Panc1 (cell line): ENCODE results near the gene IRX4.

Experiments used
- POLR2AphosphoS5 ChIP-seq: IDR thresholded peaks from 2 replicates; pipeline ENCODE4 v1.6.1; 2012; ENCODE audit warnings: mild to moderate bottlenecking, low read depth, low read length, moderate library complexity
- SIN3A ChIP-seq: IDR thresholded peaks from 2 replicates; pipeline ENCODE4 v1.6.1; 2012; ENCODE audit warnings: low read depth, mild to moderate bottlenecking, low read length, moderate library complexity, borderline replicate concordance; ENCODE audit not compliant: insufficient read depth
- TCF7L2 ChIP-seq: IDR thresholded peaks from 2 replicates; pipeline ENCODE4 v1.6.1; 2011; ENCODE audit warnings: mild to moderate bottlenecking, low read depth, low read length, inconsistent platforms
- TF ChIP-seq, protein P1 (sequence below): fragments of 450-650 bp; IDR thresholded peaks from 2 replicates; pipeline ENCODE4 v1.5.1; 2017; ENCODE audit warnings: mild to moderate bottlenecking
- TF ChIP-seq, protein P2 (sequence below), 2 experiments: IDR thresholded peaks; 2 replicates each; pipeline ENCODE4 v1.6.1; 2011 to 2012; ENCODE audit warnings: low read depth in 2 of 2, control low read depth in 1 of 2, low read length in 1 of 2, mild to moderate bottlenecking in 1 of 2, moderate library complexity in 1 of 2; ENCODE audit not compliant: insufficient read depth in 1 of 2

GRCh38 chr5:1874348-1874747 is 8.4 kb downstream of the IRX4 start:
- TF ChIP-seq, protein P1, sequence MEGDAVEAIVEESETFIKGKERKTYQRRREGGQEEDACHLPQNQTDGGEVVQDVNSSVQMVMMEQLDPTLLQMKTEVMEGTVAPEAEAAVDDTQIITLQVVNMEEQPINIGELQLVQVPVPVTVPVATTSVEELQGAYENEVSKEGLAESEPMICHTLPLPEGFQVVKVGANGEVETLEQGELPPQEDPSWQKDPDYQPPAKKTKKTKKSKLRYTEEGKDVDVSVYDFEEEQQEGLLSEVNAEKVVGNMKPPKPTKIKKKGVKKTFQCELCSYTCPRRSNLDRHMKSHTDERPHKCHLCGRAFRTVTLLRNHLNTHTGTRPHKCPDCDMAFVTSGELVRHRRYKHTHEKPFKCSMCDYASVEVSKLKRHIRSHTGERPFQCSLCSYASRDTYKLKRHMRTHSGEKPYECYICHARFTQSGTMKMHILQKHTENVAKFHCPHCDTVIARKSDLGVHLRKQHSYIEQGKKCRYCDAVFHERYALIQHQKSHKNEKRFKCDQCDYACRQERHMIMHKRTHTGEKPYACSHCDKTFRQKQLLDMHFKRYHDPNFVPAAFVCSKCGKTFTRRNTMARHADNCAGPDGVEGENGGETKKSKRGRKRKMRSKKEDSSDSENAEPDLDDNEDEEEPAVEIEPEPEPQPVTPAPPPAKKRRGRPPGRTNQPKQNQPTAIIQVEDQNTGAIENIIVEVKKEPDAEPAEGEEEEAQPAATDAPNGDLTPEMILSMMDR: no peak
- TF ChIP-seq POLR2AphosphoS5 (no peak), TCF7L2 (no peak), SIN3A (no peak)
- TF ChIP-seq, protein P2, sequence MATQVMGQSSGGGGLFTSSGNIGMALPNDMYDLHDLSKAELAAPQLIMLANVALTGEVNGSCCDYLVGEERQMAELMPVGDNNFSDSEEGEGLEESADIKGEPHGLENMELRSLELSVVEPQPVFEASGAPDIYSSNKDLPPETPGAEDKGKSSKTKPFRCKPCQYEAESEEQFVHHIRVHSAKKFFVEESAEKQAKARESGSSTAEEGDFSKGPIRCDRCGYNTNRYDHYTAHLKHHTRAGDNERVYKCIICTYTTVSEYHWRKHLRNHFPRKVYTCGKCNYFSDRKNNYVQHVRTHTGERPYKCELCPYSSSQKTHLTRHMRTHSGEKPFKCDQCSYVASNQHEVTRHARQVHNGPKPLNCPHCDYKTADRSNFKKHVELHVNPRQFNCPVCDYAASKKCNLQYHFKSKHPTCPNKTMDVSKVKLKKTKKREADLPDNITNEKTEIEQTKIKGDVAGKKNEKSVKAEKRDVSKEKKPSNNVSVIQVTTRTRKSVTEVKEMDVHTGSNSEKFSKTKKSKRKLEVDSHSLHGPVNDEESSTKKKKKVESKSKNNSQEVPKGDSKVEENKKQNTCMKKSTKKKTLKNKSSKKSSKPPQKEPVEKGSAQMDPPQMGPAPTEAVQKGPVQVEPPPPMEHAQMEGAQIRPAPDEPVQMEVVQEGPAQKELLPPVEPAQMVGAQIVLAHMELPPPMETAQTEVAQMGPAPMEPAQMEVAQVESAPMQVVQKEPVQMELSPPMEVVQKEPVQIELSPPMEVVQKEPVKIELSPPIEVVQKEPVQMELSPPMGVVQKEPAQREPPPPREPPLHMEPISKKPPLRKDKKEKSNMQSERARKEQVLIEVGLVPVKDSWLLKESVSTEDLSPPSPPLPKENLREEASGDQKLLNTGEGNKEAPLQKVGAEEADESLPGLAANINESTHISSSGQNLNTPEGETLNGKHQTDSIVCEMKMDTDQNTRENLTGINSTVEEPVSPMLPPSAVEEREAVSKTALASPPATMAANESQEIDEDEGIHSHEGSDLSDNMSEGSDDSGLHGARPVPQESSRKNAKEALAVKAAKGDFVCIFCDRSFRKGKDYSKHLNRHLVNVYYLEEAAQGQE (IDR thresholded peaks at IDR 0.05; ENCODE audit: insufficient read depth in 1 of 2, low read depth in 2 of 2, low read length in 1 of 2): no peak
